ENCODE data around the gene CTSH. TPM values are rescaled to one million over a fixed set of nuclear protein-coding genes. Genes with fewer than 3 reads are reported as not detected.

Gene CTSH
- total RNA-seq, result 2.4 and 4.0 TPM in 2 replicates

GRCh38 chr15:78944669-78945407 lies at the start of gene CTSH:
Gene CTSH, minus strand, starts transcription at chr15:78945046. Its CDS starts 65 bp downstream, at chr15:78944981.

DNA sequence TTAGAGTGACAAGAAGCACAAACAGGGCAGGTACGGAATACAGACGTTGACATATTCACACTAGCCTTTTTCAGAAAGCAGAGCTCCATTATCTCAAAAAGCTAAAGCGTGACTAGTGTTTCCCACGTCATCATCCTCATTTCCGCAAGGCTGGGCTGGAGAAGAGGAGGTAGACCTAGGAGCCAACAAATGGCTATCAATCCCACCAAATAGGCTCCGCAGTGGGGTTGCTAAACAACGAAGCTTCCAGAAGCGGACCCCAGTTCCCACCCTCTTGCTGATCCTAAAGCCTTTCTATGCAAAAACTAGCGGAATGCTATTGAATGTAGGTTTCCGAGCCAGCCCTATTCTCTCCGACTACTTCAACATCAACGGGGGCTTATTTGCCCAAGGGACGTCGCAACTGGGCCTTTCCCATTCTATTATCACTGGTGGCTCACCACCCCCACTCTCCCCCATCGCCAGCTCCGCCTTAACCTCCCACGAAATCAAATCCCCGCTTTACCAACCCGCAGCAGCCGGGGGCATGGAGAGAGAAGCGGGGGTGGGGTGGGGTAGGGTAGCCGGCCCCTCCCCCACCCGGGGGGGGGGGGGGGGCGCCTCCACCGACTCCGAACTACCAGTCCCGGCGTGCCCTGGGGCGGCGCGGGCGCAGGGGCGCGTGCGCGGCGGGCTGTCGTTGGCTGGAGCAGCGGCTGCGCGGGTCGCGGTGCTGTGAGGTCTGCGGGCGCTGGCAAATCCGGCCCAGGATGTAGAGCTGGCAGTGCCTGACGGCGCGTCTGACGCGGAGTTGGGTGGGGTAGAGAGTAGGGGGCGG lies 72.5 kb downstream of the CTSH start, which contains the start of gene MORF4L1:
Gene MORF4L1, plus strand, starts transcription at position 736 of the 817 bp plus-strand sequence. CDS start 128 bp downstream, outside the sequence.

Small RNA genes within 50 kb of the gene (small RNA-seq; reads per million reads assigned to genes)
- not detected for gene RNU6-415P (ENCODE audit: low replicate concordance)

Other genes with a start within 250 kb of the CTSH start
- 7.7 and 18.8 TPM in 2 replicates for gene ADAMTS7, start 133.6 kb downstream of the CTSH start, total RNA-seq
- gene MORF4L1, start 72.2 kb downstream of the CTSH start, total RNA-seq, result 284 and 405 TPM in 2 replicates
- 0.22 and 0.43 TPM in 2 replicates for gene RASGRF1, start 145.7 kb upstream of the CTSH start, total RNA-seq

Measured in placental pericyte (primary cell).